M059J (cell line): ENCODE results near the gene ALDH1A2. TPM values are rescaled to one million over a fixed set of nuclear protein-coding genes. Genes with fewer than 3 reads are reported as not detected.
A peak's percentile ranks its signal among the peaks of the same experiment; 100 is the strongest.
"Not testable (repeated sequence)": the region's sequence is repeated elsewhere in the genome, so short reads cannot be mapped to it uniquely, and the experiment has no call there.

Experiments
- DNase-seq: peaks from one replicate; pipeline ENCODE4 v3.0.0-alpha.2; 2012; ENCODE audit warnings: low read depth
- total RNA-seq: library from RNA; depleted of rRNA; stranded (reverse); fragments of >200 nt; shearing (Covaris generic); gene quantifications from 2 replicates; pipeline ENCODE4 v1.2.3, GENCODE V29; 2014

Gene ALDH1A2
- total RNA-seq, 1 experiment from 2014 or later, result 0.17 TPM

GRCh38 chr15:58040150-58040549 is 25.4 kb downstream of the ALDH1A2 start:
- DNase-seq, result no peak

GRCh38 chr15:58039079-58040035 is 26.2 kb downstream of the ALDH1A2 start:
- no peak for DNase-seq

GRCh38 chr15:58038426-58039078 is 27.0 kb downstream of the ALDH1A2 start:
- peak; percentile 80 for DNase-seq

GRCh38 chr15:58037723-58038301 is 27.7 kb downstream of the ALDH1A2 start:
- DNase-seq, result no peak

GRCh38 chr15:58036579-58036978 is 28.9 kb downstream of the ALDH1A2 start:
- no peak for DNase-seq

- DNase-seq, result not testable (repeated sequence)
Observed at GRCh38 chr15:58028392-58028791, 37.1 kb downstream of the ALDH1A2 start.

- DNase-seq, result no peak
Observed at GRCh38 chr15:58026552-58026951, 39.0 kb downstream of the ALDH1A2 start.

- no peak for DNase-seq
Observed at GRCh38 chr15:58026051-58026450, 39.5 kb downstream of the ALDH1A2 start.

- DNase-seq, result no peak
Observed at GRCh38 chr15:58021332-58022230, 43.9 kb downstream of the ALDH1A2 start.

GRCh38 chr15:58019503-58020376 is 45.8 kb downstream of the ALDH1A2 start:
- peak; percentile 51 for DNase-seq

- DNase-seq, result no peak
Observed at GRCh38 chr15:58017869-58018268, 47.6 kb downstream of the ALDH1A2 start.

GRCh38 chr15:58016581-58017175 is 48.8 kb downstream of the ALDH1A2 start:
- no peak for DNase-seq

- peak; percentile 18 for DNase-seq
Observed at GRCh38 chr15:58015565-58015964, 49.9 kb downstream of the ALDH1A2 start.

GRCh38 chr15:58014470-58014869 is 51.0 kb downstream of the ALDH1A2 start:
- no peak for DNase-seq

- DNase-seq, result no peak
Observed at GRCh38 chr15:58014040-58014439, 51.5 kb downstream of the ALDH1A2 start.

GRCh38 chr15:58010983-58011382 is 54.5 kb downstream of the ALDH1A2 start:
- DNase-seq, result no peak

GRCh38 chr15:58003810-58004209 is 61.7 kb downstream of the ALDH1A2 start:
- DNase-seq, result no peak

- DNase-seq, result no peak
Observed at GRCh38 chr15:58002338-58003126, 63.0 kb downstream of the ALDH1A2 start.

- not testable (repeated sequence) for DNase-seq
Observed at GRCh38 chr15:57999699-58000098, 65.8 kb downstream of the ALDH1A2 start.
